HG02938 (cell line): ENCODE data around the gene SNX33.
"Not testable (repeated sequence)": the region's sequence is repeated elsewhere in the genome, so short reads cannot be mapped to it uniquely, and the experiment has no call there.

Source experiments
- ATAC-seq: cut with Tn5 transposase; IDR thresholded peaks from one replicate; pipeline ENCODE4 v1.9.1; 2021; ENCODE audit warnings: mild to moderate bottlenecking, moderate library complexity; ENCODE audit not compliant: unreplicated experiment

Gene SNX33

GRCh38 chr15:75697974-75698747 is 50.4 kb downstream of the SNX33 start:
- ATAC-seq = not testable (repeated sequence)

GRCh38 chr15:75699517-75699916 is 51.8 kb downstream of the SNX33 start:
- ATAC-seq = not testable (repeated sequence)

GRCh38 chr15:75699961-75700874 is 52.5 kb downstream of the SNX33 start:
- not testable (repeated sequence) for ATAC-seq

GRCh38 chr15:75701071-75702003 is 53.6 kb downstream of the SNX33 start:
- ATAC-seq = not testable (repeated sequence)

GRCh38 chr15:75702436-75702835 is 54.7 kb downstream of the SNX33 start:
- no peak for ATAC-seq

GRCh38 chr15:75703440-75704262 is 55.9 kb downstream of the SNX33 start:
- ATAC-seq = not testable (repeated sequence)

- ATAC-seq = no peak
Observed at GRCh38 chr15:75704263-75704615, 56.5 kb downstream of the SNX33 start.

GRCh38 chr15:75704618-75705017 is 56.9 kb downstream of the SNX33 start:
- ATAC-seq = no peak

GRCh38 chr15:75705375-75705774 is 57.7 kb downstream of the SNX33 start:
- not testable (repeated sequence) for ATAC-seq

- ATAC-seq = no peak
Observed at GRCh38 chr15:75705854-75706681, 58.4 kb downstream of the SNX33 start.

GRCh38 chr15:75706682-75706954 is 58.9 kb downstream of the SNX33 start:
- no peak for ATAC-seq

- ATAC-seq = not testable (repeated sequence)
Observed at GRCh38 chr15:75709458-75709857, 61.7 kb downstream of the SNX33 start.

GRCh38 chr15:75710874-75711273 is 63.2 kb downstream of the SNX33 start:
- not testable (repeated sequence) for ATAC-seq

- not testable (repeated sequence) for ATAC-seq
Observed at GRCh38 chr15:75711495-75711894, 63.8 kb downstream of the SNX33 start.
